HG03175 (cell line): Measurements from ENCODE around the gene TLCD5.

ENCODE experiments used
- ATAC-seq: cut with Tn5 transposase; IDR thresholded peaks from one replicate; pipeline ENCODE4 v1.9.1; 2021; ENCODE audit warnings: mild to moderate bottlenecking, moderate library complexity; ENCODE audit not compliant: unreplicated experiment

TLCD5 gene

GRCh38 chr11:120336641-120337354 lies 11.7 kb downstream of the TLCD5 start:
- ATAC-seq: peak; percentile 37

- no peak for ATAC-seq
These were observed 12.4 kb downstream of the TLCD5 start for GRCh38 chr11:120337355-120338106.

GRCh38 chr11:120338107-120338933 lies 13.2 kb downstream of the TLCD5 start:
- no peak for ATAC-seq

- no peak for ATAC-seq
These were observed 14.3 kb downstream of the TLCD5 start for GRCh38 chr11:120339394-120339890.

- ATAC-seq: no peak
These were observed 15.4 kb downstream of the TLCD5 start for GRCh38 chr11:120340529-120340928.

GRCh38 chr11:120342226-120342625 lies 17.1 kb downstream of the TLCD5 start:
- ATAC-seq: no peak

GRCh38 chr11:120342678-120343077 lies 17.6 kb downstream of the TLCD5 start:
- no peak for ATAC-seq

- ATAC-seq: peak; percentile 55
These were observed 18.3 kb downstream of the TLCD5 start for GRCh38 chr11:120343429-120343828.

GRCh38 chr11:120344302-120345004 lies 19.4 kb downstream of the TLCD5 start:
- peak; percentile 86 for ATAC-seq

- ATAC-seq: no peak
These were observed 21.1 kb downstream of the TLCD5 start for GRCh38 chr11:120346233-120346632.

- ATAC-seq: no peak
These were observed 25.5 kb downstream of the TLCD5 start for GRCh38 chr11:120350637-120351036.

- no peak for ATAC-seq
These were observed 27.3 kb downstream of the TLCD5 start for GRCh38 chr11:120352405-120352804.

GRCh38 chr11:120354068-120354467 lies 29.0 kb downstream of the TLCD5 start:
- ATAC-seq: no peak

- no peak for ATAC-seq
These were observed 29.7 kb downstream of the TLCD5 start for GRCh38 chr11:120354779-120355178.

GRCh38 chr11:120357620-120358019 lies 32.5 kb downstream of the TLCD5 start:
- no peak for ATAC-seq

GRCh38 chr11:120358729-120359128 lies 33.6 kb downstream of the TLCD5 start:
- no peak for ATAC-seq

- ATAC-seq: no peak
These were observed 38.3 kb downstream of the TLCD5 start for GRCh38 chr11:120363436-120363835.

- no peak for ATAC-seq
These were observed 40.4 kb downstream of the TLCD5 start for GRCh38 chr11:120365512-120365911.

- no peak for ATAC-seq
These were observed 47.2 kb downstream of the TLCD5 start for GRCh38 chr11:120372296-120372695.

- ATAC-seq: no peak
These were observed 50.0 kb downstream of the TLCD5 start for GRCh38 chr11:120375076-120375475.
